ENCODE measurements around the gene PORCN. TPM values are rescaled to one million over a fixed set of nuclear protein-coding genes. Genes with fewer than 3 reads are reported as not detected.

The PORCN gene
- total and polyA plus RNA-seq, 9 of the 15 experiments (the other 6 are each of a cell fraction or from before 2014, with no cell fraction given): 0.34 to 5.1 (median 2.8) TPM

DNA sequence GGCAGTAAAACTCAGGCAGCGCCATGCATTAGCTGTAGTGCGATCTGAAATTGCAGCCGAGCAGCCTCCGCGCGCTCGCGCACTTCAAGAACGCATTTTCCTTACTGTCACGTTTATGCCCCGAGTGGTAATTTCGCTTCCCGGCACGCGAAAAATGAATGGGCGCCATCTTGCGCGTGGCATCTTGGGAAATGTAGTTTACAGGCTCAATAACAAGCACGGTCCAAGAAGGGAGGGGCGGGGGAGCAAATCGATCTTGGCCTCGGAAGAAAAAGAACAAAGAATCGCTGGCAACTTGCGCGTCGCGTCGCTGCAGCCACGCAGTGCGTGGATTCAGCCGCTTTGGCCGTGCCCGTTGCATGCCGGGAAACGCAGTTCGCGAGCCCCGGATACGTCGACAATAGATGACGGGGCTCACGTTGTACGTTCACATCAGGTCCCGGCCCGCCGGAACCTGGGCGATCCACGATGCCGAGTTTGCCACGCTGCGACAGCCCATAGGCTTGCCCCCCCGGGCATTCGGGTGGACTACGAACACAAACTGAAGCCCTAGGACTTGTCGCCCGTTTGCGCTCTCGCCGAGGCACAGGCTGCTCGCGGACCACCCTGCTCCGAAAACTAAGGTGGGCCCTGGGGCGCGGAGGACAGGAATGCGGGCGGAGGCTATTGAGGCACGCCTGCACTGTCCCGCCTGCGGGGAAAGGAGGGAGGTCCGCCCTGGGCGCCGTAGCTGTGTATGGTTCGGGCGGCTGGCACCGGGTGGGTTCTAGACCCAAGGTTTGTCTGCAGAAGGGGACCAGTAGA, 32.8 kb upstream of the PORCN start, which contains the start of gene FTSJ1 (continued):
- TF ChIP-seq, protein P1, sequence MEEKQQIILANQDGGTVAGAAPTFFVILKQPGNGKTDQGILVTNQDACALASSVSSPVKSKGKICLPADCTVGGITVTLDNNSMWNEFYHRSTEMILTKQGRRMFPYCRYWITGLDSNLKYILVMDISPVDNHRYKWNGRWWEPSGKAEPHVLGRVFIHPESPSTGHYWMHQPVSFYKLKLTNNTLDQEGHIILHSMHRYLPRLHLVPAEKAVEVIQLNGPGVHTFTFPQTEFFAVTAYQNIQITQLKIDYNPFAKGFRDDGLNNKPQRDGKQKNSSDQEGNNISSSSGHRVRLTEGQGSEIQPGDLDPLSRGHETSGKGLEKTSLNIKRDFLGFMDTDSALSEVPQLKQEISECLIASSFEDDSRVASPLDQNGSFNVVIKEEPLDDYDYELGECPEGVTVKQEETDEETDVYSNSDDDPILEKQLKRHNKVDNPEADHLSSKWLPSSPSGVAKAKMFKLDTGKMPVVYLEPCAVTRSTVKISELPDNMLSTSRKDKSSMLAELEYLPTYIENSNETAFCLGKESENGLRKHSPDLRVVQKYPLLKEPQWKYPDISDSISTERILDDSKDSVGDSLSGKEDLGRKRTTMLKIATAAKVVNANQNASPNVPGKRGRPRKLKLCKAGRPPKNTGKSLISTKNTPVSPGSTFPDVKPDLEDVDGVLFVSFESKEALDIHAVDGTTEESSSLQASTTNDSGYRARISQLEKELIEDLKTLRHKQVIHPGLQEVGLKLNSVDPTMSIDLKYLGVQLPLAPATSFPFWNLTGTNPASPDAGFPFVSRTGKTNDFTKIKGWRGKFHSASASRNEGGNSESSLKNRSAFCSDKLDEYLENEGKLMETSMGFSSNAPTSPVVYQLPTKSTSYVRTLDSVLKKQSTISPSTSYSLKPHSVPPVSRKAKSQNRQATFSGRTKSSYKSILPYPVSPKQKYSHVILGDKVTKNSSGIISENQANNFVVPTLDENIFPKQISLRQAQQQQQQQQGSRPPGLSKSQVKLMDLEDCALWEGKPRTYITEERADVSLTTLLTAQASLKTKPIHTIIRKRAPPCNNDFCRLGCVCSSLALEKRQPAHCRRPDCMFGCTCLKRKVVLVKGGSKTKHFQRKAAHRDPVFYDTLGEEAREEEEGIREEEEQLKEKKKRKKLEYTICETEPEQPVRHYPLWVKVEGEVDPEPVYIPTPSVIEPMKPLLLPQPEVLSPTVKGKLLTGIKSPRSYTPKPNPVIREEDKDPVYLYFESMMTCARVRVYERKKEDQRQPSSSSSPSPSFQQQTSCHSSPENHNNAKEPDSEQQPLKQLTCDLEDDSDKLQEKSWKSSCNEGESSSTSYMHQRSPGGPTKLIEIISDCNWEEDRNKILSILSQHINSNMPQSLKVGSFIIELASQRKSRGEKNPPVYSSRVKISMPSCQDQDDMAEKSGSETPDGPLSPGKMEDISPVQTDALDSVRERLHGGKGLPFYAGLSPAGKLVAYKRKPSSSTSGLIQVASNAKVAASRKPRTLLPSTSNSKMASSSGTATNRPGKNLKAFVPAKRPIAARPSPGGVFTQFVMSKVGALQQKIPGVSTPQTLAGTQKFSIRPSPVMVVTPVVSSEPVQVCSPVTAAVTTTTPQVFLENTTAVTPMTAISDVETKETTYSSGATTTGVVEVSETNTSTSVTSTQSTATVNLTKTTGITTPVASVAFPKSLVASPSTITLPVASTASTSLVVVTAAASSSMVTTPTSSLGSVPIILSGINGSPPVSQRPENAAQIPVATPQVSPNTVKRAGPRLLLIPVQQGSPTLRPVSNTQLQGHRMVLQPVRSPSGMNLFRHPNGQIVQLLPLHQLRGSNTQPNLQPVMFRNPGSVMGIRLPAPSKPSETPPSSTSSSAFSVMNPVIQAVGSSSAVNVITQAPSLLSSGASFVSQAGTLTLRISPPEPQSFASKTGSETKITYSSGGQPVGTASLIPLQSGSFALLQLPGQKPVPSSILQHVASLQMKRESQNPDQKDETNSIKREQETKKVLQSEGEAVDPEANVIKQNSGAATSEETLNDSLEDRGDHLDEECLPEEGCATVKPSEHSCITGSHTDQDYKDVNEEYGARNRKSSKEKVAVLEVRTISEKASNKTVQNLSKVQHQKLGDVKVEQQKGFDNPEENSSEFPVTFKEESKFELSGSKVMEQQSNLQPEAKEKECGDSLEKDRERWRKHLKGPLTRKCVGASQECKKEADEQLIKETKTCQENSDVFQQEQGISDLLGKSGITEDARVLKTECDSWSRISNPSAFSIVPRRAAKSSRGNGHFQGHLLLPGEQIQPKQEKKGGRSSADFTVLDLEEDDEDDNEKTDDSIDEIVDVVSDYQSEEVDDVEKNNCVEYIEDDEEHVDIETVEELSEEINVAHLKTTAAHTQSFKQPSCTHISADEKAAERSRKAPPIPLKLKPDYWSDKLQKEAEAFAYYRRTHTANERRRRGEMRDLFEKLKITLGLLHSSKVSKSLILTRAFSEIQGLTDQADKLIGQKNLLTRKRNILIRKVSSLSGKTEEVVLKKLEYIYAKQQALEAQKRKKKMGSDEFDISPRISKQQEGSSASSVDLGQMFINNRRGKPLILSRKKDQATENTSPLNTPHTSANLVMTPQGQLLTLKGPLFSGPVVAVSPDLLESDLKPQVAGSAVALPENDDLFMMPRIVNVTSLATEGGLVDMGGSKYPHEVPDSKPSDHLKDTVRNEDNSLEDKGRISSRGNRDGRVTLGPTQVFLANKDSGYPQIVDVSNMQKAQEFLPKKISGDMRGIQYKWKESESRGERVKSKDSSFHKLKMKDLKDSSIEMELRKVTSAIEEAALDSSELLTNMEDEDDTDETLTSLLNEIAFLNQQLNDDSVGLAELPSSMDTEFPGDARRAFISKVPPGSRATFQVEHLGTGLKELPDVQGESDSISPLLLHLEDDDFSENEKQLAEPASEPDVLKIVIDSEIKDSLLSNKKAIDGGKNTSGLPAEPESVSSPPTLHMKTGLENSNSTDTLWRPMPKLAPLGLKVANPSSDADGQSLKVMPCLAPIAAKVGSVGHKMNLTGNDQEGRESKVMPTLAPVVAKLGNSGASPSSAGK (IDR thresholded peaks at IDR 0.05): peak; percentile 71
- peak; percentile 31 for TF ChIP-seq CHD2 (IDR thresholded peaks at IDR 0.05; ENCODE audit: low read depth, low read length)
- TF ChIP-seq CC2D1A (IDR thresholded peaks at IDR 0.05): no peak
- TF ChIP-seq SMARCB1 (IDR thresholded peaks at IDR 0.05; ENCODE audit: insufficient read length, low read depth): no peak
- TF ChIP-seq PHF21A (IDR thresholded peaks at IDR 0.05; ENCODE audit: borderline replicate concordance, low read depth): no peak
- TF ChIP-seq, protein P2, sequence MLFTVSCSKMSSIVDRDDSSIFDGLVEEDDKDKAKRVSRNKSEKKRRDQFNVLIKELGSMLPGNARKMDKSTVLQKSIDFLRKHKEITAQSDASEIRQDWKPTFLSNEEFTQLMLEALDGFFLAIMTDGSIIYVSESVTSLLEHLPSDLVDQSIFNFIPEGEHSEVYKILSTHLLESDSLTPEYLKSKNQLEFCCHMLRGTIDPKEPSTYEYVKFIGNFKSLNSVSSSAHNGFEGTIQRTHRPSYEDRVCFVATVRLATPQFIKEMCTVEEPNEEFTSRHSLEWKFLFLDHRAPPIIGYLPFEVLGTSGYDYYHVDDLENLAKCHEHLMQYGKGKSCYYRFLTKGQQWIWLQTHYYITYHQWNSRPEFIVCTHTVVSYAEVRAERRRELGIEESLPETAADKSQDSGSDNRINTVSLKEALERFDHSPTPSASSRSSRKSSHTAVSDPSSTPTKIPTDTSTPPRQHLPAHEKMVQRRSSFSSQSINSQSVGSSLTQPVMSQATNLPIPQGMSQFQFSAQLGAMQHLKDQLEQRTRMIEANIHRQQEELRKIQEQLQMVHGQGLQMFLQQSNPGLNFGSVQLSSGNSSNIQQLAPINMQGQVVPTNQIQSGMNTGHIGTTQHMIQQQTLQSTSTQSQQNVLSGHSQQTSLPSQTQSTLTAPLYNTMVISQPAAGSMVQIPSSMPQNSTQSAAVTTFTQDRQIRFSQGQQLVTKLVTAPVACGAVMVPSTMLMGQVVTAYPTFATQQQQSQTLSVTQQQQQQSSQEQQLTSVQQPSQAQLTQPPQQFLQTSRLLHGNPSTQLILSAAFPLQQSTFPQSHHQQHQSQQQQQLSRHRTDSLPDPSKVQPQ (CRISPR knock-in tag; IDR thresholded peaks at IDR 0.05; ENCODE audit: borderline replicate concordance): no peak
- TF ChIP-seq PURB (CRISPR knock-in tag; IDR thresholded peaks at IDR 0.05; ENCODE audit: low read depth): no peak
- TF ChIP-seq FOXK2 (conservative IDR thresholded peaks at IDR 0.05 in 1 of 2, IDR thresholded peaks at IDR 0.05 in 1 of 2; ENCODE audit: low read depth in 2 of 2): peak in 1 of 2 experiments; percentile 17; a peak in 1 of 4 replicates
- TF ChIP-seq FOXM1 (IDR thresholded peaks at IDR 0.05; ENCODE audit: low read depth): no peak
- TF ChIP-seq FOXM1 (CRISPR knock-in tag; IDR thresholded peaks at IDR 0.05; ENCODE audit: low read depth): no peak
- no peak for TF ChIP-seq BRD4 (IDR thresholded peaks at IDR 0.05)
- TF ChIP-seq, protein P3, sequence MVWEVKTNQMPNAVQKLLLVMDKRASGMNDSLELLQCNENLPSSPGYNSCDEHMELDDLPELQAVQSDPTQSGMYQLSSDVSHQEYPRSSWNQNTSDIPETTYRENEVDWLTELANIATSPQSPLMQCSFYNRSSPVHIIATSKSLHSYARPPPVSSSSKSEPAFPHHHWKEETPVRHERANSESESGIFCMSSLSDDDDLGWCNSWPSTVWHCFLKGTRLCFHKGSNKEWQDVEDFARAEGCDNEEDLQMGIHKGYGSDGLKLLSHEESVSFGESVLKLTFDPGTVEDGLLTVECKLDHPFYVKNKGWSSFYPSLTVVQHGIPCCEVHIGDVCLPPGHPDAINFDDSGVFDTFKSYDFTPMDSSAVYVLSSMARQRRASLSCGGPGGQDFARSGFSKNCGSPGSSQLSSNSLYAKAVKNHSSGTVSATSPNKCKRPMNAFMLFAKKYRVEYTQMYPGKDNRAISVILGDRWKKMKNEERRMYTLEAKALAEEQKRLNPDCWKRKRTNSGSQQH (CRISPR knock-in tag; IDR thresholded peaks at IDR 0.05): peak; percentile 96
